Retinal pigment epithelial cell (primary cell): ENCODE measurements around the gene RASL10B.

Source experiments
- DNase-seq: peaks from one replicate; pipeline ENCODE4 v3.0.0-alpha.2; 2010; ENCODE audit warnings: low read depth
- H3K4me3 ChIP-seq: 2 replicates; pipeline ENCODE4 v1.5.1; 2011; ENCODE audit warnings: mild to moderate bottlenecking, low read length, control low read depth, moderate library complexity
- CTCF ChIP-seq: conservative IDR thresholded peaks from 2 replicates; pipeline ENCODE4 v1.5.1; 2011; ENCODE audit warnings: low read depth, low read length, control low read depth, inconsistent platforms

The RASL10B gene

GRCh38 chr17:35786941-35787432 lies 55.5 kb downstream of the RASL10B start:
- no peak overlapping the region for H3K4me3 ChIP-seq
- DNase-seq = no peak

GRCh38 chr17:35788477-35789368 lies 57.3 kb downstream of the RASL10B start:
- no peak overlapping the region for H3K4me3 ChIP-seq
- TF ChIP-seq CTCF = no peak
- no peak for DNase-seq

More at GRCh38 chr17:35786941-35787432, 55.5 kb downstream of the RASL10B start:
- TF ChIP-seq CTCF = no peak

GRCh38 chr17:35790841-35791240 lies 59.4 kb downstream of the RASL10B start:
- TF ChIP-seq CTCF = no peak
- H3K4me3 ChIP-seq = no peak overlapping the region
- DNase-seq = no peak

- no peak for TF ChIP-seq CTCF
- no peak overlapping the region for H3K4me3 ChIP-seq
- DNase-seq = no peak
Measured at GRCh38 chr17:35791681-35792350, 60.4 kb downstream of the RASL10B start.
